Measurements from ENCODE around the gene NR4A1. TPM values are rescaled to one million over a fixed set of nuclear protein-coding genes. Genes with fewer than 3 reads are reported as not detected.

The NR4A1 gene
- polyA plus RNA-seq, 1 of the 3 experiments (the other 2 are of a cell fraction), result 120 TPM

- no peak for TF ChIP-seq SMC3 (IDR thresholded peaks at IDR 0.05; ENCODE audit: low read depth, low read length)
- no peak for TF ChIP-seq EZH2phosphoT487 (IDR thresholded peaks at IDR 0.05; ENCODE audit: borderline replicate concordance, low read depth)
- no peak for TF ChIP-seq FOXJ3 (CRISPR knock-in tag; IDR thresholded peaks at IDR 0.05)
- TF ChIP-seq MXI1 (IDR thresholded peaks at IDR 0.05; ENCODE audit: low read depth, low read length), result no peak
- no peak for TF ChIP-seq JUND (IDR thresholded peaks at IDR 0.05)
- no peak for TF ChIP-seq PBX3 (IDR thresholded peaks at IDR 0.05)
- no peak for TF ChIP-seq GABPA (IDR thresholded peaks at IDR 0.05; ENCODE audit: low read depth)
- no peak for TF ChIP-seq USF2 (IDR thresholded peaks at IDR 0.05; ENCODE audit: borderline replicate concordance, low read depth, low read length)
- no peak for TF ChIP-seq SIN3A (IDR thresholded peaks at IDR 0.05; ENCODE audit: borderline replicate concordance, low read depth, low read length)
- no peak for TF ChIP-seq TCF12 (IDR thresholded peaks at IDR 0.05)
- TF ChIP-seq FOSL2 (IDR thresholded peaks at IDR 0.05; ENCODE audit: borderline replicate concordance, low read depth), result no peak
- TF ChIP-seq POLR2AphosphoS5 (IDR thresholded peaks at IDR 0.05; ENCODE audit: low read depth, low read length), result no peak
- TF ChIP-seq RAD21 (IDR thresholded peaks at IDR 0.05; ENCODE audit: low read length), result no peak
- no peak for TF ChIP-seq CTCF (IDR thresholded peaks at IDR 0.05)
- no peak for TF ChIP-seq IRF3 (IDR thresholded peaks at IDR 0.05; ENCODE audit: low read depth, low read length)
- TF ChIP-seq MAX (IDR thresholded peaks at IDR 0.05; ENCODE audit: low read depth), result no peak
- no peak for TF ChIP-seq RXRA (IDR thresholded peaks at IDR 0.05; ENCODE audit: borderline replicate concordance, low read depth)
- no peak for TF ChIP-seq USF1 (IDR thresholded peaks at IDR 0.05; ENCODE audit: borderline replicate concordance, low read depth)
- DNase-seq, result no peak
- Histone ChIP-seq H3K79me2 (ENCODE audit: insufficient read depth) (no peaks in the 10 kb centered on the region), H3K4me3 (ENCODE audit: low read depth in 2 of 2, low read length in 1 of 2) (no peak overlapping the region), H3K4me2 (no peak overlapping the region), H3K9me3 (no peaks in the 10 kb centered on the region), H4K20me1 (ENCODE audit: insufficient read depth) (no peaks in the 10 kb centered on the region), H3K27me3 (ENCODE audit: insufficient read depth) (no peaks in the 10 kb centered on the region), H3F3A (replicated peaks; ENCODE audit: insufficient read depth) (no peaks in the 10 kb centered on the region), H2AFZ (ENCODE audit: low read depth) (no peak overlapping the region), H3K36me3 (replicated peaks in 1 of 2; ENCODE audit: control insufficient read depth in 1 of 2, insufficient read depth in 2 of 2, low read length in 1 of 2) (no peaks in the 10 kb centered on the region), H3K4me1 (ENCODE audit: control insufficient read depth in 1 of 2, insufficient read depth in 2 of 2, low read depth in 1 of 2, low read length in 1 of 2) (peaks cover 0 to 19% of the 10 kb centered on the region in 2 experiments; a peak in 1 of 4 replicates), H3K9me2 (no peaks in the 10 kb centered on the region), H3K27ac (ENCODE audit: low read depth in 2 of 2, low read length in 1 of 2) (no peak overlapping the region), H3K9ac (no peak overlapping the region)
- ChIA-PET POLR2A (interaction anchor here (1.2 to 2.0 kb wide), 3 partner anchors 9 to 26 kb away, joined by 5 to 6 read pairs (median 6); no protein-coding TSS in a partner anchor), CTCF (interaction anchor here (1.2 to 30.2 kb wide), 13 partner anchors 11 to 205 kb away, joined by 3 to 949 read pairs (median 102); partner anchors contain the start of genes ANKRD33, ATG101, SMIM41 and TAMALIN)
- WGBS (ENCODE audit: low lambda C conversion rate), result 73% methylated on average over 10 of the region's 13 CpGs
These were observed 32.0 kb upstream of the NR4A1 start for GRCh38 chr12:52019113-52019770.

All from SK-N-SH (cell line).